WTC11 (cell line): ENCODE measurements around the gene ARHGAP6.

Source experiments
- CBFB ChIP-seq: sonication (generic); formaldehyde crosslinking; IDR thresholded peaks from 2 replicates; pipeline ENCODE4 v1.8.1; 2022; ENCODE audit warnings: mild to moderate bottlenecking, low read depth, missing genetic modification reagents
- CREB1 ChIP-seq: sonication (generic); formaldehyde crosslinking; IDR thresholded peaks from 2 replicates; pipeline ENCODE4 v1.8.0; 2023; ENCODE audit warnings: mild to moderate bottlenecking, missing genetic modification reagents
- JUN ChIP-seq: sonication (generic); formaldehyde crosslinking; IDR thresholded peaks from 2 replicates; pipeline ENCODE4 v1.8.0; 2023; ENCODE audit warnings: mild to moderate bottlenecking, missing genetic modification reagents
- MXD4 ChIP-seq: fragments of 250-450 bp; sonication (Bioruptor Pico); IDR thresholded peaks from 2 replicates; pipeline ENCODE4 v1.8.0; 2021; ENCODE audit warnings: mild to moderate bottlenecking, moderate library complexity, borderline replicate concordance
- NR2C2 ChIP-seq: sonication (generic); formaldehyde crosslinking; IDR thresholded peaks from 2 replicates; pipeline ENCODE4 v1.8.0; 2022; ENCODE audit warnings: mild to moderate bottlenecking, missing genetic modification reagents
- PRRX2 ChIP-seq: fragments of 250-450 bp; sonication (Bioruptor Pico); IDR thresholded peaks from 2 replicates; pipeline ENCODE4 v1.8.0; 2021; ENCODE audit warnings: mild to moderate bottlenecking
- SMAD4 ChIP-seq: sonication (generic); formaldehyde crosslinking; IDR thresholded peaks from 2 replicates; pipeline ENCODE4 v1.8.0; 2022; ENCODE audit warnings: mild to moderate bottlenecking, missing genetic modification reagents
- ZNF121 ChIP-seq: sonication (generic); formaldehyde crosslinking; IDR thresholded peaks from 2 replicates; pipeline ENCODE4 v1.8.0; 2023; ENCODE audit warnings: missing genetic modification reagents
- TF ChIP-seq, protein P1 (sequence below): fragments of 200-600 bp; IDR thresholded peaks from 2 replicates; pipeline ENCODE4 v1.8.0; 2022; ENCODE audit warnings: antibody characterized with exemption
- TF ChIP-seq, protein P2 (sequence below): sonication (generic); formaldehyde crosslinking; IDR thresholded peaks from 2 replicates; pipeline ENCODE4 v1.8.1; 2022; ENCODE audit warnings: low read depth, missing genetic modification reagents, borderline replicate concordance
- TF ChIP-seq, protein P3 (sequence below): fragments of 250-450 bp; sonication (Bioruptor Pico); IDR thresholded peaks from 2 replicates; pipeline ENCODE4 v1.8.0; 2021; ENCODE audit warnings: mild to moderate bottlenecking
- TF ChIP-seq, protein P4 (sequence below): sonication (generic); formaldehyde crosslinking; IDR thresholded peaks from 2 replicates; pipeline ENCODE4 v1.8.1; 2022; ENCODE audit warnings: low read depth, mild to moderate bottlenecking, moderate library complexity, missing genetic modification reagents, borderline replicate concordance
- TF ChIP-seq, protein P5 (sequence below): sonication (generic); formaldehyde crosslinking; IDR thresholded peaks from 2 replicates; pipeline ENCODE4 v1.8.1; 2023; ENCODE audit warnings: mild to moderate bottlenecking, moderate library complexity, missing genetic modification reagents

DNA sequence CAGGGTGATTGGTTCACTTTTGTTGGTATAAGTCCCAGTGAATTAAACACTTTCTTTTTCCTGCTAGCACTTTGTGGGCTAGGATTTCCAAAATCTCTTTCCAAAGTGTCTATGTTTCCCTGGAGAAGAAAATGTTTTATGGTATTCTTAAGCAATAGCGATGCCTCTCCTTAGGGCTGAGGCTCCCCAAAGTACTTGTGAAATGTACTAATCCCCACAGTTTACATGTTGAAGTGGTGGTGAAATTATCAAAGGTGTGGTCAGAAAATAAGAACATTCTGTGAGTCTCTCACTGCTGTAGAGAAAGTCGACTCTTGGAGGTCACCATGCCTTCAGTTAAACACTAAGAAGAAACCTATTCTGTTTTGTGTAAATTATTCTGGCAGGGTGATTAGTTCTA is 424.0 kb downstream of the ARHGAP6 start:
- TF ChIP-seq, protein P1, sequence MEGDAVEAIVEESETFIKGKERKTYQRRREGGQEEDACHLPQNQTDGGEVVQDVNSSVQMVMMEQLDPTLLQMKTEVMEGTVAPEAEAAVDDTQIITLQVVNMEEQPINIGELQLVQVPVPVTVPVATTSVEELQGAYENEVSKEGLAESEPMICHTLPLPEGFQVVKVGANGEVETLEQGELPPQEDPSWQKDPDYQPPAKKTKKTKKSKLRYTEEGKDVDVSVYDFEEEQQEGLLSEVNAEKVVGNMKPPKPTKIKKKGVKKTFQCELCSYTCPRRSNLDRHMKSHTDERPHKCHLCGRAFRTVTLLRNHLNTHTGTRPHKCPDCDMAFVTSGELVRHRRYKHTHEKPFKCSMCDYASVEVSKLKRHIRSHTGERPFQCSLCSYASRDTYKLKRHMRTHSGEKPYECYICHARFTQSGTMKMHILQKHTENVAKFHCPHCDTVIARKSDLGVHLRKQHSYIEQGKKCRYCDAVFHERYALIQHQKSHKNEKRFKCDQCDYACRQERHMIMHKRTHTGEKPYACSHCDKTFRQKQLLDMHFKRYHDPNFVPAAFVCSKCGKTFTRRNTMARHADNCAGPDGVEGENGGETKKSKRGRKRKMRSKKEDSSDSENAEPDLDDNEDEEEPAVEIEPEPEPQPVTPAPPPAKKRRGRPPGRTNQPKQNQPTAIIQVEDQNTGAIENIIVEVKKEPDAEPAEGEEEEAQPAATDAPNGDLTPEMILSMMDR, result no peak
- no peak for TF ChIP-seq CREB1 (CRISPR knock-in tag)
- no peak for TF ChIP-seq ZNF121 (CRISPR knock-in tag)
- TF ChIP-seq, protein P2, sequence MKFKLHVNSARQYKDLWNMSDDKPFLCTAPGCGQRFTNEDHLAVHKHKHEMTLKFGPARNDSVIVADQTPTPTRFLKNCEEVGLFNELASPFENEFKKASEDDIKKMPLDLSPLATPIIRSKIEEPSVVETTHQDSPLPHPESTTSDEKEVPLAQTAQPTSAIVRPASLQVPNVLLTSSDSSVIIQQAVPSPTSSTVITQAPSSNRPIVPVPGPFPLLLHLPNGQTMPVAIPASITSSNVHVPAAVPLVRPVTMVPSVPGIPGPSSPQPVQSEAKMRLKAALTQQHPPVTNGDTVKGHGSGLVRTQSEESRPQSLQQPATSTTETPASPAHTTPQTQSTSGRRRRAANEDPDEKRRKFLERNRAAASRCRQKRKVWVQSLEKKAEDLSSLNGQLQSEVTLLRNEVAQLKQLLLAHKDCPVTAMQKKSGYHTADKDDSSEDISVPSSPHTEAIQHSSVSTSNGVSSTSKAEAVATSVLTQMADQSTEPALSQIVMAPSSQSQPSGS (CRISPR knock-in tag), result no peak
- TF ChIP-seq PRRX2 (CRISPR knock-in tag), result no peak
- TF ChIP-seq, protein P3, sequence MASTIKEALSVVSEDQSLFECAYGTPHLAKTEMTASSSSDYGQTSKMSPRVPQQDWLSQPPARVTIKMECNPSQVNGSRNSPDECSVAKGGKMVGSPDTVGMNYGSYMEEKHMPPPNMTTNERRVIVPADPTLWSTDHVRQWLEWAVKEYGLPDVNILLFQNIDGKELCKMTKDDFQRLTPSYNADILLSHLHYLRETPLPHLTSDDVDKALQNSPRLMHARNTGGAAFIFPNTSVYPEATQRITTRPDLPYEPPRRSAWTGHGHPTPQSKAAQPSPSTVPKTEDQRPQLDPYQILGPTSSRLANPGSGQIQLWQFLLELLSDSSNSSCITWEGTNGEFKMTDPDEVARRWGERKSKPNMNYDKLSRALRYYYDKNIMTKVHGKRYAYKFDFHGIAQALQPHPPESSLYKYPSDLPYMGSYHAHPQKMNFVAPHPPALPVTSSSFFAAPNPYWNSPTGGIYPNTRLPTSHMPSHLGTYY (CRISPR knock-in tag), result no peak
- no peak for TF ChIP-seq NR2C2 (CRISPR knock-in tag)
- TF ChIP-seq MXD4 (CRISPR knock-in tag), result no peak
- no peak for TF ChIP-seq SMAD4 (CRISPR knock-in tag)
- TF ChIP-seq CBFB, result no peak
- TF ChIP-seq JUN (CRISPR knock-in tag), result no peak
- TF ChIP-seq, protein P4, sequence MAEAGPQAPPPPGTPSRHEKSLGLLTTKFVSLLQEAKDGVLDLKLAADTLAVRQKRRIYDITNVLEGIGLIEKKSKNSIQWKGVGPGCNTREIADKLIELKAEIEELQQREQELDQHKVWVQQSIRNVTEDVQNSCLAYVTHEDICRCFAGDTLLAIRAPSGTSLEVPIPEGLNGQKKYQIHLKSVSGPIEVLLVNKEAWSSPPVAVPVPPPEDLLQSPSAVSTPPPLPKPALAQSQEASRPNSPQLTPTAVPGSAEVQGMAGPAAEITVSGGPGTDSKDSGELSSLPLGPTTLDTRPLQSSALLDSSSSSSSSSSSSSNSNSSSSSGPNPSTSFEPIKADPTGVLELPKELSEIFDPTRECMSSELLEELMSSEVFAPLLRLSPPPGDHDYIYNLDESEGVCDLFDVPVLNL, result no peak
- TF ChIP-seq, protein P5, sequence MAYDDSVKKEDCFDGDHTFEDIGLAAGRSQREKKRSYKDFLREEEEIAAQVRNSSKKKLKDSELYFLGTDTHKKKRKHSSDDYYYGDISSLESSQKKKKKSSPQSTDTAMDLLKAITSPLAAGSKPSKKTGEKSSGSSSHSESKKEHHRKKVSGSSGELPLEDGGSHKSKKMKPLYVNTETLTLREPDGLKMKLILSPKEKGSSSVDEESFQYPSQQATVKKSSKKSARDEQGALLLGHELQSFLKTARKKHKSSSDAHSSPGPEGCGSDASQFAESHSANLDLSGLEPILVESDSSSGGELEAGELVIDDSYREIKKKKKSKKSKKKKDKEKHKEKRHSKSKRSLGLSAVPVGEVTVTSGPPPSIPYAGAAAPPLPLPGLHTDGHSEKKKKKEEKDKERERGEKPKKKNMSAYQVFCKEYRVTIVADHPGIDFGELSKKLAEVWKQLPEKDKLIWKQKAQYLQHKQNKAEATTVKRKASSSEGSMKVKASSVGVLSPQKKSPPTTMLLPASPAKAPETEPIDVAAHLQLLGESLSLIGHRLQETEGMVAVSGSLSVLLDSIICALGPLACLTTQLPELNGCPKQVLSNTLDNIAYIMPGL (CRISPR knock-in tag), result no peak
